GM12892 (cell line): Measurements from ENCODE around the gene PPP1R12A.

Experiments used
- DNase-seq: peaks from one replicate; pipeline ENCODE4 v3.0.0; 2011; ENCODE audit not compliant: insufficient read length
- FAIRE-seq: peaks from 2 replicates; lab custom pipeline; 2011; peaks lifted over from hg19 to GRCh38; lab: Jason Lieb, UNC
- POLR2A ChIP-seq: IDR thresholded peaks from 2 replicates; pipeline ENCODE4 v1.6.1; 2011; ENCODE audit warnings: low read depth, low read length, control low read depth
- POLR2AphosphoS5 ChIP-seq: IDR thresholded peaks from 2 replicates; pipeline ENCODE4 v1.6.1; 2011; ENCODE audit warnings: low read depth, low read length, control low read depth
- TAF1 ChIP-seq: IDR thresholded peaks from 2 replicates; pipeline ENCODE4 v1.6.1; 2011; ENCODE audit warnings: low read depth, mild to moderate bottlenecking, control low read depth, low read length, borderline replicate concordance

PPP1R12A gene

GRCh38 chr12:79911889-79912656 is 22.8 kb downstream of the PPP1R12A start:
- no peak for DNase-seq
- no peak for FAIRE-seq
- no peak for TF ChIP-seq POLR2A

- TF ChIP-seq POLR2A (no peak), POLR2AphosphoS5 (no peak), TAF1 (no peak)
- DNase-seq, result no peak
- no peak for FAIRE-seq
Observed at GRCh38 chr12:79908366-79908765, 26.5 kb downstream of the PPP1R12A start.

GRCh38 chr12:79901506-79901905 is 33.4 kb downstream of the PPP1R12A start:
- TF ChIP-seq POLR2AphosphoS5, result no peak
- no peak for TF ChIP-seq POLR2A
- no peak for TF ChIP-seq TAF1
- no peak for FAIRE-seq
- no peak for DNase-seq

GRCh38 chr12:79900951-79901350 is 33.9 kb downstream of the PPP1R12A start:
- TF ChIP-seq POLR2AphosphoS5 (no peak), TAF1 (no peak), POLR2A (no peak)
- FAIRE-seq, result no peak
- no peak for DNase-seq

- FAIRE-seq (no peak), DNase-seq (no peak)
- no peak for TF ChIP-seq TAF1
- TF ChIP-seq POLR2A, result no peak
- no peak for TF ChIP-seq POLR2AphosphoS5
Observed at GRCh38 chr12:79900199-79900598, 34.7 kb downstream of the PPP1R12A start.

GRCh38 chr12:79897617-79898016 is 37.3 kb downstream of the PPP1R12A start:
- no peak for TF ChIP-seq POLR2AphosphoS5
- no peak for TF ChIP-seq POLR2A
- TF ChIP-seq TAF1, result no peak
- no peak for DNase-seq
- no peak for FAIRE-seq

- FAIRE-seq (no peak), DNase-seq (no peak)
- no peak for TF ChIP-seq POLR2A
Observed at GRCh38 chr12:79895804-79896203, 39.1 kb downstream of the PPP1R12A start.

- DNase-seq (no peak), FAIRE-seq (no peak)
- TF ChIP-seq POLR2A, result no peak
- TF ChIP-seq POLR2AphosphoS5, result no peak
- no peak for TF ChIP-seq TAF1
Observed at GRCh38 chr12:79895071-79895470, 39.8 kb downstream of the PPP1R12A start.

GRCh38 chr12:79891506-79892162 is 43.3 kb downstream of the PPP1R12A start:
- FAIRE-seq, result no peak
- TF ChIP-seq TAF1 (no peak), POLR2A (no peak), POLR2AphosphoS5 (no peak)
- DNase-seq, result no peak

- no peak for FAIRE-seq
- no peak for DNase-seq
- no peak for TF ChIP-seq TAF1
- TF ChIP-seq POLR2A, result no peak
Observed at GRCh38 chr12:79887890-79888289, 47.0 kb downstream of the PPP1R12A start.

- TF ChIP-seq TAF1, result no peak
- FAIRE-seq (peak; percentile 40), DNase-seq (no peak)
Observed at GRCh38 chr12:79886917-79887519, 47.9 kb downstream of the PPP1R12A start.

- TF ChIP-seq TAF1, result no peak
- TF ChIP-seq POLR2A, result no peak
- TF ChIP-seq POLR2AphosphoS5, result no peak
- DNase-seq, result no peak
- FAIRE-seq, result no peak
Observed at GRCh38 chr12:79885911-79886490, 48.9 kb downstream of the PPP1R12A start.
